H9 (cell line): ENCODE results near the gene GFI1B. TPM values are rescaled to one million over a fixed set of nuclear protein-coding genes. Genes with fewer than 3 reads are reported as not detected.

Experiments used
- DNase-seq: peaks from one replicate; pipeline ENCODE4 v3.0.0-alpha.2; 2017
- H2AFZ ChIP-seq: one replicate; pipeline ENCODE4 v1.6.1; 2013; ENCODE audit warnings: mild to moderate bottlenecking, low read length, control low read depth, moderate library complexity
- H2AK5ac ChIP-seq: 2 replicates; pipeline ENCODE4 v1.6.1; 2013; ENCODE audit warnings: low read length, control low read depth, mixed read lengths; ENCODE audit not compliant: insufficient read length
- H2BK120ac ChIP-seq: one replicate; pipeline ENCODE4 v1.6.1; 2013; ENCODE audit warnings: low read depth, mild to moderate bottlenecking, low read length, control low read depth, inconsistent platforms; ENCODE audit not compliant: poor library complexity, severe bottlenecking
- H2BK12ac ChIP-seq: 2 replicates; pipeline ENCODE4 v1.6.1; 2013; ENCODE audit warnings: low read length, control low read depth, mixed read lengths, low read depth; ENCODE audit not compliant: insufficient read length
- H2BK15ac ChIP-seq: 2 replicates; pipeline ENCODE4 v1.6.1; 2013; ENCODE audit warnings: low read depth, low read length, control low read depth
- H2BK20ac ChIP-seq: one replicate; pipeline ENCODE4 v1.6.1; 2013; ENCODE audit warnings: low read depth, mild to moderate bottlenecking, low read length, control low read depth, inconsistent platforms; ENCODE audit not compliant: poor library complexity, severe bottlenecking
- H2BK5ac ChIP-seq: 2 replicates; pipeline ENCODE4 v1.6.1; 2013; ENCODE audit warnings: low read length, control low read depth, mixed read lengths; ENCODE audit not compliant: insufficient read length
- H3K14ac ChIP-seq: 2 replicates; pipeline ENCODE4 v1.6.1; 2013; ENCODE audit warnings: low read length, control low read depth; ENCODE audit not compliant: insufficient read depth
- H3K18ac ChIP-seq: 2 replicates; pipeline ENCODE4 v1.6.1; 2013; ENCODE audit warnings: low read depth, mild to moderate bottlenecking, mixed read lengths, low read length, control low read depth; ENCODE audit not compliant: insufficient read length
- H3K23ac ChIP-seq: 2 replicates; pipeline ENCODE4 v1.6.1; 2013; ENCODE audit warnings: low read length, control low read depth, mixed read lengths, low read depth; ENCODE audit not compliant: insufficient read length
- H3K23me2 ChIP-seq: 2 replicates; pipeline ENCODE4 v1.6.1; 2013; ENCODE audit warnings: low read depth, mild to moderate bottlenecking, mixed read lengths, low read length, control low read depth; ENCODE audit not compliant: insufficient read length, poor library complexity, severe bottlenecking
- H3K27ac ChIP-seq: 2 replicates; pipeline ENCODE4 v1.5.1; 2013; ENCODE audit warnings: low read length, control low read depth, mixed read lengths, low read depth; ENCODE audit not compliant: insufficient read length
- H3K27me3 ChIP-seq: 2 replicates; pipeline ENCODE4 v1.6.1; 2013; ENCODE audit warnings: low read length, control low read depth, inconsistent platforms; ENCODE audit not compliant: insufficient read depth
- H3K4ac ChIP-seq: 2 replicates; pipeline ENCODE4 v1.6.1; 2013; ENCODE audit warnings: low read depth, mild to moderate bottlenecking, control low read depth, inconsistent platforms, low read length, moderate library complexity
- H3K4me1 ChIP-seq: 2 replicates; pipeline ENCODE4 v1.6.1; 2013; ENCODE audit warnings: low read length, control low read depth, inconsistent platforms; ENCODE audit not compliant: insufficient read depth
- H3K4me2 ChIP-seq: 2 replicates; pipeline ENCODE4 v1.6.1; 2013; ENCODE audit warnings: low read length, control low read depth, mixed read lengths; ENCODE audit not compliant: insufficient read length, insufficient read depth
- H3K56ac ChIP-seq: 2 replicates; pipeline ENCODE4 v1.6.1; 2013; ENCODE audit warnings: low read depth, mild to moderate bottlenecking, mixed read lengths, low read length, control low read depth; ENCODE audit not compliant: insufficient read length
- H3K79me1 ChIP-seq: 2 replicates; pipeline ENCODE4 v1.6.1; 2013; ENCODE audit warnings: low read depth, mild to moderate bottlenecking, moderate library complexity, low read length, control low read depth, inconsistent platforms; ENCODE audit not compliant: insufficient read depth, poor library complexity, severe bottlenecking
- H3K79me2 ChIP-seq: 2 replicates; pipeline ENCODE4 v1.6.1; 2013; ENCODE audit warnings: low read length, control low read depth, inconsistent platforms; ENCODE audit not compliant: insufficient read depth
- H3K9ac ChIP-seq: 2 replicates; pipeline ENCODE4 v1.6.1; 2013; ENCODE audit warnings: low read length, control low read depth, mixed read lengths; ENCODE audit not compliant: insufficient read length; ENCODE audit errors: extremely low read depth
- H3K9me3 ChIP-seq: one replicate; pipeline ENCODE4 v1.6.1; 2013; ENCODE audit warnings: low read depth, low read length, inconsistent platforms; ENCODE audit not compliant: control insufficient read depth
- H3T11ph ChIP-seq: one replicate; pipeline ENCODE4 v1.6.1; 2013; ENCODE audit warnings: mild to moderate bottlenecking, low read length, control low read depth, inconsistent platforms
- H4K20me1 ChIP-seq: one replicate; pipeline ENCODE4 v1.6.1; 2013; ENCODE audit not compliant: control insufficient read depth, insufficient read length, insufficient read depth
- H4K5ac ChIP-seq: 2 replicates; pipeline ENCODE4 v1.6.1; 2013; ENCODE audit warnings: low read depth, mild to moderate bottlenecking, mixed read lengths, low read length, control low read depth; ENCODE audit not compliant: insufficient read length
- H4K8ac ChIP-seq: replicated peaks from 2 replicates; pipeline ENCODE4 v1.6.1; 2013; ENCODE audit warnings: low read length, control low read depth, mixed read lengths, low read depth; ENCODE audit not compliant: insufficient read length
- H4K91ac ChIP-seq: 2 replicates; pipeline ENCODE4 v1.6.1; 2013; ENCODE audit warnings: low read depth, mild to moderate bottlenecking, moderate library complexity, mixed read lengths, low read length, control low read depth; ENCODE audit not compliant: insufficient read length
- H3K27ac Mint-ChIP-seq, 3 experiments: 2 replicates in 2 of 3; 3 replicates in 1 of 3; pipeline ENCODE4 v1.8.0; 2020 to 2021; ENCODE audit warnings: mixed read lengths in 3 of 3, mild to moderate bottlenecking in 1 of 3, moderate library complexity in 1 of 3
- H3K27me3 Mint-ChIP-seq: 2 replicates; pipeline ENCODE4 v1.8.0; 2021; ENCODE audit warnings: low read depth, mild to moderate bottlenecking, moderate library complexity, mixed read lengths
- H3K36me3 Mint-ChIP-seq, 3 experiments: 2 replicates in 2 of 3; 3 replicates in 1 of 3; pipeline ENCODE4 v1.8.0; 2020 to 2021; ENCODE audit warnings: low read depth in 3 of 3, mixed read lengths in 3 of 3; ENCODE audit not compliant: insufficient read depth in 1 of 3
- H3K4me1 Mint-ChIP-seq, 2 experiments: 2 replicates each; pipeline ENCODE4 v1.8.0; 2020; ENCODE audit warnings: mixed read lengths in 2 of 2
- H3K4me3 Mint-ChIP-seq, 2 experiments: 2 replicates in 1 of 2; 3 replicates in 1 of 2; pipeline ENCODE4 v1.8.0; 2020 to 2021; ENCODE audit warnings: mild to moderate bottlenecking in 2 of 2, mixed read lengths in 2 of 2, moderate library complexity in 1 of 2
- H3K9me3 Mint-ChIP-seq, 2 experiments: 2 replicates in 1 of 2; 3 replicates in 1 of 2; pipeline ENCODE4 v1.8.0; 2020; ENCODE audit warnings: mild to moderate bottlenecking in 2 of 2, mixed read lengths in 2 of 2, moderate library complexity in 1 of 2
- CTCF ChIP-seq: fragments of 200-600 bp; sonication (generic); conservative IDR thresholded peaks from 3 replicates; pipeline ENCODE4 v1.8.0; 2021; ENCODE audit warnings: antibody characterized with exemption, mild to moderate bottlenecking
- WGBS: extraction: QIAGEN DNeasy Blood & Tissue Kit; methylation state at CpG from one replicate; pipeline ENCODE4 v1.1.7; 2013; ENCODE audit warnings: missing lambda C conversion rate, low lambda C conversion rate, mixed read lengths; ENCODE audit not compliant: insufficient read length; ENCODE audit errors: extremely low coverage; 5-methylcytosine and 5-hydroxymethylcytosine counted together
- total RNA-seq: library from RNA; stranded (reverse); gene quantifications from 2 replicates; pipeline ENCODE4 v1.2.1, GENCODE V29; 2021

GFI1B gene
- total RNA-seq, 1 experiment from 2014 or later: not detected

GRCh38 chr9:132986114-132986513 is 7.6 kb downstream of the GFI1B start:
- no peaks in the 10 kb centered on the region for H3K79me1 ChIP-seq
- H3K9ac ChIP-seq: no peak overlapping the region
- H2BK20ac ChIP-seq: no peak overlapping the region
- Mint-ChIP-seq H3K4me3 (no peak overlapping the region), H3K27me3 (peaks cover 49% of the 10 kb centered on the region), H3K36me3 (no peaks in the 10 kb centered on the region), H3K9me3 (peaks cover 0 to 6% of the 10 kb centered on the region in 2 experiments; a peak in 3 of 5 replicates), H3K27ac (no peak overlapping the region), H3K4me1 (no peaks in the 10 kb centered on the region)
- H4K8ac ChIP-seq: no peak overlapping the region
- no peak overlapping the region for H2BK120ac ChIP-seq
- H3K14ac ChIP-seq: no peak overlapping the region
- H2BK15ac ChIP-seq: no peak overlapping the region
- no peak overlapping the region for H3T11ph ChIP-seq
- H2AFZ ChIP-seq: no peak overlapping the region
- no peak overlapping the region for H3K4me2 ChIP-seq
- H3K23ac ChIP-seq: no peak overlapping the region
- H4K20me1 ChIP-seq: no peaks in the 10 kb centered on the region
- TF ChIP-seq CTCF: no peak
- no peak overlapping the region for H3K27ac ChIP-seq
- H3K18ac ChIP-seq: no peak overlapping the region
- no peaks in the 10 kb centered on the region for H3K79me2 ChIP-seq
- no peaks in the 10 kb centered on the region for H3K27me3 ChIP-seq
- H2AK5ac ChIP-seq: no peak overlapping the region
- H3K4ac ChIP-seq: no peak overlapping the region
- no CpG with 5 or more reads among the region's 13 CpGs for WGBS
- no peak overlapping the region for H4K5ac ChIP-seq
- no peak overlapping the region for H3K56ac ChIP-seq
- no peak for DNase-seq
- no peaks in the 10 kb centered on the region for H3K9me3 ChIP-seq
- H2BK5ac ChIP-seq: no peak overlapping the region
- no peak overlapping the region for H2BK12ac ChIP-seq
- H3K23me2 ChIP-seq: no peaks in the 10 kb centered on the region
- no peak overlapping the region for H4K91ac ChIP-seq
- no peaks in the 10 kb centered on the region for H3K4me1 ChIP-seq
